GM12864 (cell line): ENCODE data around the gene DRG2.

Source experiments
- DNase-seq: peaks from one replicate; pipeline ENCODE4 v3.0.0-alpha.2; 2011; ENCODE audit warnings: low read depth
- H3K4me3 ChIP-seq: 2 replicates; pipeline ENCODE4 v1.5.1; 2011; ENCODE audit warnings: mild to moderate bottlenecking, low read depth, low read length, control low read depth
- CTCF ChIP-seq: IDR thresholded peaks from 2 replicates; pipeline ENCODE4 v1.5.1; 2011; ENCODE audit warnings: low read depth, mild to moderate bottlenecking, moderate library complexity, low read length, control low read depth, inconsistent platforms; ENCODE audit errors: missing control alignments

DRG2 gene

DNA sequence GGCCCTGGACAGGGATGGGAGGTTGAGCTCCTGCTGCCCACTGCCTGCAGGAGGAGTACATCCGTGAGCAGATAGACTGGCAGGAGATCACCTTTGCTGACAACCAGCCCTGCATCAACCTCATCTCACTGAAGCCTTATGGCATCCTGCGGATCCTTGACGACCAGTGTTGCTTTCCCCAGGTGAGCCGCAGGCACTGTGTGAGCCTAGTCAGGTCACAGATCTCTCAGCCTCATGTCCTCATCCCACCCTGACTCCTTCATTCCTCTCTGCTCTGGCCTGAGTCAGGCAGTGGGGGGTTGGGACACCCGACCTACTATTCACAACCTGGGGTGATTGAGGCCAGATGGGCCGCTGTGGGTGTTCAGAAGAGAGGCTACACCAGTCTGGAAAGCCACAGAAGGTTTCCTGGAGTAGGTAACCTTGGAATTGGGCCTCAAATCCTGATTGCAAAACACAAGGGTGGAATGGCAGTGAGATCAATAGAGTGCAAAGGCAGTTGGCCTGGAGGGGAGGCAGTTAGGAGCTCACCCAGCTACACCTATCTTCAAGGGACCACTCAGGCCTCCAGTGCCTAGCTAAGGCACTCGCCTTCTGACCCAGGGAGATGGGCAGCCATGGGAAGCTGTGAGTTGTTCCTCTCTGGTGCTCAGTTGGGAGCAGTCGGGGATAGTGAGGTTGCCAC is 50.5 kb downstream of the DRG2 start:
- DNase-seq: no peak
- no peak overlapping the region for H3K4me3 ChIP-seq
- no peak for TF ChIP-seq CTCF

DNA sequence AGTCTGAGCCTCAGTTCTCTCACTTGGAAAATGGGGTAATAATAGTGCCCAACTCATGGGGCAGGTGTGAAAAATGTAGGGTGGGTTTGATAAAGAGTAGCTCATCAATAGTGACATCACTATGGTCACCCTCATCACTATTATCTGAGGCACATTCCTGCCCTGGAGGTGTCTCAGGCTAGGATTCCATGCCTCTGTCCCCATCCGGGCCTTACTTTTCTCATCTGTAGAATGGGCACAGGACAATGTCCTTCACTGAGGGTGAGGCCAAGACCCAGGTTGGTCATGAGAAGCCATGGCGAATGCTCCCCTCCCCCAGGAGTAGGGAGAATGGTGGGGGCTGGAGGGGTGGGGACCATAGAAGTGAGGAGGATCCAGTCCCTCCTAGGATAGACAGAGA is 51.3 kb downstream of the DRG2 start:
- no peak for TF ChIP-seq CTCF
- no peak for DNase-seq
- H3K4me3 ChIP-seq: no peak overlapping the region

GRCh38 chr17:18139498-18139897 is 51.8 kb downstream of the DRG2 start:
- no peak overlapping the region for H3K4me3 ChIP-seq
- TF ChIP-seq CTCF: no peak
- DNase-seq: no peak

DNA sequence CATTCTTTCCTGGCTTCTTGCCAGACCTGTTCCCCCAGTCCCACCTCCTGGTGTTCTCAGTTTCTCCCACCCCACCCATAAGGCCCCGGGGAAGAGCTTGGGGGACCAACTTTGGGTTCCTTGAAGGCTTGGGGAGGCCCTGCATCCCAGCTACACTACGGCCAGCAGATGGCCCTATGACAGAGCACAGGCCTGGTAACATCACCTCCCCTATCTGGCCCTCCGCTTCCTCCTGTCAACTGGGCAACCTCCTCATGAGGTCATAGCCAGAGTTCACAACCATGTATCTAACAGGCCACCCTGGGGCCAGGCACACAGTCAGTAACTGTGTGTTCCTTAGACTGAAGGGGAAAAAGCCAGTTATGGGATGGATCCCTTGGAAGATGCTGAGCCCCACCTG is 52.2 kb downstream of the DRG2 start:
- H3K4me3 ChIP-seq: no peak overlapping the region
- TF ChIP-seq CTCF: peak; percentile 21
- no peak for DNase-seq

DNA sequence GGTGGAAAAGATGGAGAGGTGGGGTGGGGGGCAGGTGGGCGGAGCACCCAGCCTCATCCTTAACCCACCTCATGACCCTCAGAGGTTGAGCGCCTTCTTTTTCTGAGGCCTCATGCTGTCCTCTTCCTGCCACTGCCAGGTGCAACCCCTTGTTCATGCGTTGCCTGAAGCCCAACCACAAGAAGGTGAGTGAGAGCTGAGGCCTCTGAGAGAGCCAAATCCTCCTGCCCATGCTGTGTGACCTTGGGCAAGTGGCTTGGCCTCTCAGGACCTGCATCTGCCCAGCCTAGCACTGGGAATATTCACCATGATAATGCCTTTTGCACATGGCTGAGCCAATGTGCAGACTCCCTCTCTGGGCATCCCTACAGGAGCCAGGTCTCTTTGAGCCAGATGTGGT is 52.9 kb downstream of the DRG2 start:
- TF ChIP-seq CTCF: no peak
- H3K4me3 ChIP-seq: no peak overlapping the region
- no peak for DNase-seq

GRCh38 chr17:18141210-18141803 is 53.6 kb downstream of the DRG2 start:
- no peak for DNase-seq
- peak; percentile 42 for TF ChIP-seq CTCF
- H3K4me3 ChIP-seq: no peak overlapping the region

- DNase-seq: no peak
- TF ChIP-seq CTCF: no peak
- no peak overlapping the region for H3K4me3 ChIP-seq
Observed at GRCh38 chr17:18142417-18142816, 54.7 kb downstream of the DRG2 start.
